Measurements from ENCODE around the gene PIGK.

- no peak for TF ChIP-seq SNAI2 (CRISPR knock-in tag; IDR thresholded peaks at IDR 0.05)
- TF ChIP-seq ZFP30 (CRISPR knock-in tag; IDR thresholded peaks at IDR 0.05), result no peak
- TF ChIP-seq TCF4 (CRISPR knock-in tag; IDR thresholded peaks at IDR 0.05; ENCODE audit: borderline replicate concordance), result no peak
- no peak for TF ChIP-seq RARB (CRISPR knock-in tag; IDR thresholded peaks at IDR 0.05)
- no peak for TF ChIP-seq TOX (CRISPR knock-in tag; IDR thresholded peaks at IDR 0.05; ENCODE audit: borderline replicate concordance)
Observed at GRCh38 chr1:77126307-77126706, 92.9 kb downstream of the PIGK start.

Measured in SK-N-SH treated with all-trans-retinoic acid at 6 μM for 48 hours (cell line).